Body of pancreas (tissue), 4 donors: ENCODE data around the gene CARD6. TPM values are rescaled to one million over a fixed set of nuclear protein-coding genes. Genes with fewer than 3 reads are reported as not detected.
"Not testable (repeated sequence)": the region's sequence is repeated elsewhere in the genome, so short reads cannot be mapped to it uniquely, and the experiment has no call there.

ENCODE experiments used
- ATAC-seq: fragments of 150-250 bp; one replicate; pipeline ENCODE4 v1.9.1; 2016
- DNase-seq, 4 donors: peaks; one replicate each; pipeline ENCODE4 v3.0.0-alpha.2; 2019
- H3K27ac ChIP-seq, 4 donors: fragments of 200-600 bp; sonication (generic); 1 replicate in 3 of 4; 2 replicates in 1 of 4; pipeline versions ENCODE4 v1.5.1 to v1.6.1; 2016 to 2019; ENCODE audit warnings: mild to moderate bottlenecking in 1 of 4, mixed read lengths in 1 of 4, moderate library complexity in 1 of 4
- H3K27me3 ChIP-seq, 2 donors: fragments of 200-600 bp; sonication (generic); one replicate each; pipeline ENCODE4 v1.6.0; 2016; ENCODE audit warnings: mild to moderate bottlenecking in 1 of 2
- H3K36me3 ChIP-seq, 2 donors: fragments of 200-600 bp; sonication (generic); replicated peaks in 1 of 2; 2 replicates each; pipeline ENCODE4 v1.5.1; 2016; ENCODE audit warnings: low read depth in 2 of 2; ENCODE audit not compliant: insufficient read depth in 1 of 2
- H3K4me1 ChIP-seq: fragments of 200-600 bp; sonication (generic); one replicate; pipeline ENCODE4 v1.6.0; 2016
- H3K4me3 ChIP-seq, 2 donors: fragments of 200-600 bp; sonication (generic); 1 replicate in 1 of 2; 2 replicates in 1 of 2; pipeline ENCODE4 v1.5.1; 2016 to 2019
- H3K9me3 ChIP-seq, 3 donors: fragments of 200-600 bp; sonication (generic); 1 replicate in 2 of 3; 2 replicates in 1 of 3; pipeline ENCODE4 v1.5.1; 2016
- CTCF ChIP-seq, 7 experiments: fragments of 450-650 bp in 4 of 7; fragments of 200-600 bp in 3 of 7; sonication (generic) in 3 of 7; IDR thresholded peaks; one replicate each; pipeline ENCODE4 v1.5.1; 2016 to 2019; ENCODE audit warnings: antibody characterized with exemption in 7 of 7
- POLR2A ChIP-seq, 3 donors: fragments of 450-650 bp; IDR thresholded peaks; one replicate each; pipeline ENCODE4 v1.6.1; 2016; ENCODE audit warnings: antibody characterized with exemption in 3 of 3, mild to moderate bottlenecking in 2 of 3
- WGBS, 2 donors: methylation state at CpG; one replicate each; pipeline ENCODE4 v1.1.5; 2017; 5-methylcytosine and 5-hydroxymethylcytosine counted together
- intact Hi-C: fragments of 100-400 bp; cut with DNase I; formaldehyde crosslinking; loops from one replicate; pipeline ENCODE4 v1.15.1; 2023
- total RNA-seq, 2 donors: library from RNA; depleted of rRNA; stranded (reverse); fragments of >200 nt; gene quantifications; one replicate each; pipeline ENCODE4 v1.1.0, GENCODE V29; 2016

The CARD6 gene
- total RNA-seq, 2 donors from 2014 or later, result 5.4 to 5.6 TPM

- H3K27ac ChIP-seq, result no peak overlapping the region
- H3K36me3 ChIP-seq, result no peaks in the 10 kb centered on the region
- intact Hi-C loops, result no loop called here
- DNase-seq (no peak), ATAC-seq (no peak)
- TF ChIP-seq CTCF (IDR thresholded peaks at IDR 0.05), result no peak
- TF ChIP-seq POLR2A (IDR thresholded peaks at IDR 0.05), result no peak
- no peaks in the 10 kb centered on the region for H3K27me3 ChIP-seq
- H3K4me1 ChIP-seq, result peaks cover 6% of the 10 kb centered on the region
- 73 to 83% methylated on average over 8 of the region's 8 CpGs for WGBS, 2 donors
- no peaks in the 10 kb centered on the region for H3K9me3 ChIP-seq
- no peak overlapping the region for H3K4me3 ChIP-seq
These were observed 39.2 kb upstream of the CARD6 start for GRCh38 chr5:40801771-40802562.

- DNase-seq, result no peak
- no peak for ATAC-seq
- TF ChIP-seq POLR2A (IDR thresholded peaks at IDR 0.05) (no peak), CTCF (IDR thresholded peaks at IDR 0.05) (no peak)
- Histone ChIP-seq H3K27ac (no peak overlapping the region), H3K4me1 (no peaks in the 10 kb centered on the region), H3K36me3 (no peaks in the 10 kb centered on the region), H3K27me3 (no peaks in the 10 kb centered on the region), H3K9me3 (no peaks in the 10 kb centered on the region), H3K4me3 (no peak overlapping the region)
- WGBS, 2 donors, result 83 to 88% methylated on average over 1 of the region's 1 CpG
- intact Hi-C loops, result no loop called here
These were observed 29.0 kb upstream of the CARD6 start for GRCh38 chr5:40812125-40812524.

- Histone ChIP-seq H3K27ac (no peak overlapping the region), H3K36me3 (no peaks in the 10 kb centered on the region), H3K9me3 (no peaks in the 10 kb centered on the region), H3K27me3 (no peaks in the 10 kb centered on the region), H3K4me1 (no peaks in the 10 kb centered on the region), H3K4me3 (no peak overlapping the region)
- DNase-seq, result no peak
- no peak for TF ChIP-seq POLR2A (IDR thresholded peaks at IDR 0.05)
- ATAC-seq, result no peak
- WGBS, 2 donors, result 84 to 89% methylated on average over 1 to 2 of the region's 2 CpGs
- intact Hi-C loops, result no loop called here
These were observed 27.4 kb upstream of the CARD6 start for GRCh38 chr5:40813698-40814281.

GRCh38 chr5:40823459-40823858 lies 17.7 kb upstream of the CARD6 start:
- H3K4me3 ChIP-seq, result no peak overlapping the region
- H3K4me1 ChIP-seq, result no peaks in the 10 kb centered on the region
- TF ChIP-seq CTCF (IDR thresholded peaks at IDR 0.05) (no peak), POLR2A (IDR thresholded peaks at IDR 0.05) (no peak)
- WGBS, 2 donors, result 42 to 64% methylated on average over 1 of the region's 1 CpG
- H3K27ac ChIP-seq, result no peak overlapping the region
- no peaks in the 10 kb centered on the region for H3K9me3 ChIP-seq
- ATAC-seq, result no peak
- intact Hi-C loops, result no loop called here
- H3K36me3 ChIP-seq, result peaks cover 0 to 4% of the 10 kb centered on the region in 2 donors
- no peak for DNase-seq
- H3K27me3 ChIP-seq, result no peaks in the 10 kb centered on the region

- 93 to 97% methylated on average over 11 of the region's 11 CpGs for WGBS, 2 donors
- peaks cover 0 to 17% of the 10 kb centered on the region in 2 donors for H3K36me3 ChIP-seq
- DNase-seq, H3K4me3 ChIP-seq, H3K27ac ChIP-seq, H3K9me3 ChIP-seq, H3K4me1 ChIP-seq, H3K27me3 ChIP-seq, intact Hi-C loops, ATAC-seq: not testable (repeated sequence)
These were observed 15.6 kb upstream of the CARD6 start for GRCh38 chr5:40825461-40826043.
